Effector CD4-positive, alpha-beta T cell (primary cell): ENCODE data around the gene WDR20.
"Not testable (repeated sequence)": the region's sequence is repeated elsewhere in the genome, so short reads cannot be mapped to it uniquely, and the experiment has no call there.

ENCODE experiments used
- DNase-seq: peaks from one replicate; pipeline ENCODE4 v3.0.0-alpha.2; 2020
- total RNA-seq: gene quantifications from one replicate; lab custom pipeline; 2026; lab: John Stamatoyannopoulos, UW

WDR20 gene, protein sequence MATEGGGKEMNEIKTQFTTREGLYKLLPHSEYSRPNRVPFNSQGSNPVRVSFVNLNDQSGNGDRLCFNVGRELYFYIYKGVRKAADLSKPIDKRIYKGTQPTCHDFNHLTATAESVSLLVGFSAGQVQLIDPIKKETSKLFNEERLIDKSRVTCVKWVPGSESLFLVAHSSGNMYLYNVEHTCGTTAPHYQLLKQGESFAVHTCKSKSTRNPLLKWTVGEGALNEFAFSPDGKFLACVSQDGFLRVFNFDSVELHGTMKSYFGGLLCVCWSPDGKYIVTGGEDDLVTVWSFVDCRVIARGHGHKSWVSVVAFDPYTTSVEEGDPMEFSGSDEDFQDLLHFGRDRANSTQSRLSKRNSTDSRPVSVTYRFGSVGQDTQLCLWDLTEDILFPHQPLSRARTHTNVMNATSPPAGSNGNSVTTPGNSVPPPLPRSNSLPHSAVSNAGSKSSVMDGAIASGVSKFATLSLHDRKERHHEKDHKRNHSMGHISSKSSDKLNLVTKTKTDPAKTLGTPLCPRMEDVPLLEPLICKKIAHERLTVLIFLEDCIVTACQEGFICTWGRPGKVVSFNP
- 50.7 reads per million, percentile 68 among the genes with 10 or more reads in this experiment for total RNA-seq

DNA sequence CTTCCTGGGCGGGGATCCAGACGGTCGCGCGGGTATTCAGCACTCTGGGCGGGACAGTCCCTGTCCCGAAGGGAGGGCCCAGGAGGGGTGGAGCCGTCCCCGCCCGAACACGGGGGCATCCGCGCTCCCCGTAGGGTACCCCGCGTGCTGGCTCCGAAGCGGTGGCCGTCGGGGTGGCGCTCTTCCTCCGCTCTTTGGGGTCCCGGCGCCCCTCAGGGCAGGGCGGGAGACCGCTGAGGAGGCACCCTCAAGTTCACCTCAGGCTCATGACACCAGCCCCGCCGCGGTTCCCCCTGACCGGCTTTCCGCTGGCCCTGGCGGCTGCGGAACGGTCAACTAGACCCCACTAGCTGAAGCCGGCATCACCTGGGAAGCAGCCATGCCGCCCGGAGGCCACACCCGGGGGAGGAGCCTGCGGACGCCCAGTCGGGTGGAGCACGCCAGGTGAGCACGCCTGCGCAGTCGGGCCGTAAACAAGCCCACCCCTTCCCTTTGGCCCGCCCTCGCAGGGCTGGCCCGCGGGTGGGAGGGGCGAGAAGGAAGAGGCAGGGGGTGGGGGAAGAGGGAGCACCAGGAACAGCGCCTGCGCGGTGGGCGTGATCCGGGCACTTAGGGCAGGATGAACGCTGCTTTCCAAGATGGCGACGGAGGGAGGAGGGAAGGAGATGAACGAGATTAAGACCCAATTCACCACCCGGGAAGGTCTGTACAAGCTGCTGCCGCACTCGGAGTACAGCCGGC is at the start of gene WDR20:
Gene WDR20 (plus strand): TSS at position 612 of the 741 bp plus-strand sequence. CDS start 27 bp downstream, at position 639.
- peak; percentile 99 for DNase-seq

- no peak for DNase-seq
Observed at GRCh38 chr14:102090713-102091112, 49.0 kb upstream of the WDR20 start.

GRCh38 chr14:102092806-102093205 is 46.9 kb upstream of the WDR20 start:
- DNase-seq = no peak

GRCh38 chr14:102094101-102094500 is 45.6 kb upstream of the WDR20 start:
- no peak for DNase-seq

DNA sequence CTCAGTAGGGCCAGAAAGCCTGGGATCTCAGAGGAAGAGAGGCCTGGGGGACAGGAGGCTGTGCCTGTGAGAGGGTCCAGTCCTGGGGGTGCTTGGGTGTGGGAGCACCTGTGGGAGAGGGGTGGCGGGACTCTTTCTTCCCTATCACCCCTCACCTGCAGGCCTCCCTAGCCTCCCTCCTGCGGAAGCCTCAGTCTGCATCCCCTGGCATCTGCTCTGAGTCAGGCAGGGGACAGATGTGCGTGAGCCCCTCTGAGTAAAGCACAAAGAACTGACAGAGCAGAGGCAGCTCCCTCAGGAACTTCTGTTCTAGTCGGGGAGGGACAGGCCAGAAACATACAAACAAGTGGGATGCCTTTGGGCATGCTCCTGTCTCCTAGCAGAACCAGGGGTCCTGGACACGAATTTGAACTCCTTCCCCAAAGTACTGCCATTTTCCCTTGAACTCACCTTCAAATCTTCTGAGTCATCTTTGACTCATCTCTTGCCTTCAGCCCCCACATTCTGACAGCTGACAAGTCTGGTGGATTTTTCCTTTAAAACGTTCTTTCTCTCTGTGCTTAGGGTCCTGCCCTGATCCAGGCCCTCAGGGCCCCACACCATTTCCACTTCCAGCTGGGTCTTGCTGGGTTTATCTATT is 44.3 kb upstream of the WDR20 start:
- no peak for DNase-seq

- DNase-seq = no peak
Observed at GRCh38 chr14:102095871-102096568, 43.7 kb upstream of the WDR20 start.

- peak; percentile 69 for DNase-seq
Observed at GRCh38 chr14:102096569-102097188, 43.0 kb upstream of the WDR20 start.

DNA sequence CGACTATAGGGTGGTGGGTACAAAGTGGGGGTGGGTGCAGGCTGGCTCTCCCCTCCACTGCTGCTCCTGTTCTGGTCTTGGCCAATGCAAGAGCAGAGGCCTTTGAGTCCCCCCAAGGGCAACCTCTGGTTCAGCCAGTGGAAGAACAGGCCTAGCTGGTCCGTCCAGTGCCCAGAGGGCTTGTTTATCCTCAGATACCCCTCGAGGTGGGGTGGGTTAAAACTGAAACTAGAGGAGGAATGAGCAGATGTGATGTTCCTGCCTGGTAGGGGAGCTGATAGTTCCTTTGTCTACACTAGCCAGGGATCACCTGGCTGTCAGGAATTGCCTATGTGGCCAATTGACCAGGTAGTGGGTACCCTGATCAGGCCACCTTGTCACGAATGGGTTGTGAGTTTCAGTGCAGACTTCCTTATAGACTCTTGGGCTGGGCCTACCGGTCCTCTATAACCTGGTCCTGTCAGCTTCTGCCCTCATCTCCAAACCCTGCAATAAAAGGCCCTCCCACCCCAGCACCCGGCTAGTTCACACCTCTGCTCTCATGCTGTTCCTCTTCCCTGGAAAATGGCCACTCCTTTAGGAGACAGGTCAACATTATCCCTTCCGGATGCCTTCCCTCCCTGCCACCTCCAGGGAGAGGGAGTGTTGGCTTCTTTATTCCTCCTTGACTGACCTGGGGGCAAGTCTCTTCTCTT is 42.1 kb upstream of the WDR20 start:
- no peak for DNase-seq

GRCh38 chr14:102103062-102103695 is 36.5 kb upstream of the WDR20 start:
- DNase-seq = no peak

- no peak for DNase-seq
Observed at GRCh38 chr14:102105369-102105768, 34.3 kb upstream of the WDR20 start.

DNA sequence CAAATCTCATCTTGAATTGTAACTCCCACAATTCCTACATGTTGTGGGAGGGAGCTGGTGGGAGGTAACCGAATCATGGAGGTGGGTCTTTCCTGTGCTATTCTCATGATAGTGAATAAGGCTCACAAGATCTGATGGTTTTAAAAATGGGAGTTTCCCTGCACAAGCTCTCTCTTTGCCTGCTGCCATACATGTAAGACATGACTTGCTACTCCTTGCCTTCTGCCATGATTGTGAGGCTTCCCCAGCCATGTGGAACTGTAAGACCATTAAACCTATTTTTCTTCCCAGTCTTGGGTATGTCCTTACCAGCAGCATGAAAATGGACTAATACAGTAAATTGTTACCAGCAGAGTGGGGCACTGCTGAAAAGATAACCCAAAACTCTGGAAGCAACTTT is 30.4 kb upstream of the WDR20 start:
- DNase-seq = not testable (repeated sequence)

- DNase-seq = no peak
Observed at GRCh38 chr14:102111101-102111500, 28.6 kb upstream of the WDR20 start.

DNA sequence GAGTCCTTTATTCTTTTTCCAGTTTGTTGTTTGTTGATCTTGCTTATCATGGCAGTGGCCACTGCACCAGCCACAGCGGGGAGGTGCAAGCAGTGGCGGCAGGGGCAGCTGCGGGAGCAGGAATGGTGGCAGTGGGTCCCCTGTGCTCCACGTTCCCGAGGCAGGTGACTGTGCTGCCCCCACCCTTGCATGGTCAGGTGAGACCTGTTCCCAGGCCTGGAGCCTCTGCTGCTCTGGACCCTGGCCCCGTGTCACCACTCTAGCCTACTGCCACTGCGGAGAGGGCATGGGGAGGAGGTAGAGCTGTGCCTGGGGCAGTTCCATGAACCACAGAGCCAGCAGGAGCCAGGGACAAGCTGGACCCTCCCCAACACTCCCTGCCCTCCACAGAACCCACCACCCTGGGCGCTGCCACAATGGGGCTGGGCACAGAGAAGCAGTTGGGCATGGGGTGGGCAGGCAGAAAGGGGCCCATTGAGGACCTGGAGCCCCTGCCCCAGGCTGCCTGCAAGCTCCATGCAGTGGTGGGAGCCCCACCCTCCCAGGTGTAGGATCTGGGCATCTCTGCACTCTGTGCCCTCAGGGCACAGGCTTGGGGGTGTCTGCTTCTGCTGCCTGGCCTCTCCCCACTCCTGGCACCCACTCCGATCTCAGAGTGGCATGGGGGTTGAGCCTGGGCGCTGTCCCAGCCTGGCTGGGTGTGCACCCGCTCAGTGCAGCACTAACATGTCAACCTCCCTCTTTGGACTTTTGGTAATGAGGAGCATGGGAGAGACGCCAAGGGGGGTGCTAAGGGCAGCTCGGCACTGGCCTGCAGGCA is 23.1 kb upstream of the WDR20 start:
- no peak for DNase-seq

DNA sequence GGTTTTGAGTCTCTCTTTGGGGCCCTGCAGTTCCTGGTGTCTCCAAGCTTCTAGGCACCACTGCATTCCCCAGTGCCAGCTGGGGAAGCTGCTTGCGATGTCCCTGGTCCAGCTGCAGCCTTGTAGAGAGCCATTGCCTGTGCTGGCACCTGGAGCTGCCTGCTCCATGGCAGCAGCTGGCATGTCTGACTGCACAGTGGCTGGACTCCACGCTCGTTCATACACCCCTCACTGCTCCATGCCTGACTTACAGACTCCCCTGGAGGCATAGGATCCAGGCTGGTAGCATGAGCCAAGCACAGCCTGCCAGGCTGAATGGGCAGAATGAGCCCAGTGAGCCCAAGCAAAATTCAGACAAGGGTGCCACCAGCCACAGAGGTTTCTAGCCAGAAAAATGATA is 21.8 kb upstream of the WDR20 start:
- no peak for DNase-seq

- no peak for DNase-seq
Observed at GRCh38 chr14:102120888-102121287, 18.8 kb upstream of the WDR20 start.

DNA sequence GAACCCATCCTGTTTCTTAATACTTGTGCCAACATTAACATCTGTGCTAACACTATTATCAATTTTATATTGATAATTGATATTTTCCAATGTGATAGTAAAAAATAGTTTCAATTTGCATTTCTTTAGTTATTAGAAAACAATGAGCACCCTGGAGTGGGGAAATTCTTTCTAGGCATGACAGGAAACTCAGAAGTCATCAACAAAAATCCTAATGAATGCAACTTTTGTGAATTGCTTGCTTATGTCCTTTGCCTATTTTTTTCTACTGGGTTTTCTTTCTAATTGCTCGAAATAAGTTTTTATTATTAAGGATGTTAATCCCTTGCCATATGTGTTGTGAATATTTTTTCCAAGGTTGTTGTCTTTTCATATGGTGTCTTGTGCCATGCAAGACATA is 18.1 kb upstream of the WDR20 start:
- DNase-seq = no peak

DNA sequence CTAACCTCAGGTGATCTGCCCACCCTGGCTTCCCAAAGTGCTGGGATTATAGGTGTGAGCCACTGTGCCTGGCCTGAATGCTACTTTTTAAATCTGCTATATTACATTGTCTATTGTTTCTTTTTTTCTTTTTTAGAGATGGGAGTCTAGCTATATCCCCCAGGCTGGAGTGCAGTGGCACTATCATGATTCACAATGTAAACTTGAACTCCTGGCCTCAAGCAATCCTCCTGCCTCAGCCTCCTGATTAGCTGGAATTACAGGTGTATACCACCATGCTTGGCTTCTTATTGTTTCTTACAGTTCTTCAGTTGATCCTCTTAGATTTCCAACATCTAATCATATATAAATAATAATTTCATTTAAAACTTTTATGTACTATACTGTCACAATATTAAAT is 15.3 kb upstream of the WDR20 start:
- DNase-seq = no peak

GRCh38 chr14:102125546-102125945 is 14.2 kb upstream of the WDR20 start:
- DNase-seq = no peak

DNA sequence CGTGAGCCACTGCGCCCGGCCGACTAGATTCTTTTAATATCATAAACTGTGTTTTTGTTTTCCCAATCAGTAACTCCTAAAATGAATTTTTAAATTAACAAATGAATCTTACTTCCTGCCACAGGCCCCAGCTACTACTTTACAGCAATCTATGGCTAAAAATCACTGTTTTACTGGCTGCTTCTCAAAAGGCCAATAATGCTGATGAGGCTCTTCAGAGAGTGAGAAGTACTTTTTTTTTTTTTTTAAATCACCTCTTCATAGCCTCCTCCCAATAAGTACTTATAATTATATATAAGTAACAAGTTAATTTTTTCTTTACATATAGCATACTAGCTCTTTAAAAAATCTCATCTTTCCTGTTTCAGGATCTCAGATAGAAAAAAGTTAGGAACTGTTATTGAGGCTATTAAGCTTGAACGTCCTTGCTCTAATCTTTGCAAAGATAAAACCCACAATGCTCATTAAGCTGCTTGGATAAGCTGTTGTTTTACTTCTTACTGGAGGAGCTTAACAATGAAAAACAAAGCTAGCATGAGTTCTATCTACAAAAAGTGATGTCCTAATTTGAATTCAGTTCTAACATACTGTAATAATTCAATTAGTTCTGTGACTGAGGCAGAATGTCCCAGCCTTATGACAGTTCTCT is 12.8 kb upstream of the WDR20 start:
- no peak for DNase-seq
